Measurements from ENCODE around the gene VOPP1. TPM values are rescaled to one million over a fixed set of nuclear protein-coding genes. Genes with fewer than 3 reads are reported as not detected.

The VOPP1 gene
- total and polyA plus RNA-seq, 10 of the 15 experiments (the other 5 are each of a cell fraction or from before 2014, with no cell fraction given) = 32.8 to 206 (median 129) TPM

DNA sequence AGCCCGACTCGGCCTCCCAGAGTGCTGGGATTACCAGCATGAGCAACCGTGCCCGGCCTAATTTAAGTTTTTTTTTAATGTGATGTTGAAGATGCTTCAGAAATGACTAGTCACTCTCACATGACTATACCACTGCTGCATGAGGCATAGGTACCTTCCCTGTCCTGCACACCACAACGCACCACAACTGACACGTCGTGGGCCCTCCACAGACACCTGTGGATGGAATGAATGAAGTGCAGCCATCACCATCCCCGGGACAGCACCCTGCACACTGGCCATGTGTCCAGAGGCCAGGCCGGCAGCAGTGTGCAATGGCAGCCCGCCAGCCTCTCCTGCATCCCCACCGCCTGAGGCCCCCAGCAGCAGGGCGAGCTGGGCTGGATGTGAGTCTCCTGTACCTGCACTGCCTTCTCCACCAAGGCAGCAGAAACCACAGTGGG is 55.1 kb downstream of the VOPP1 start (continued):
- TF ChIP-seq, protein P1, sequence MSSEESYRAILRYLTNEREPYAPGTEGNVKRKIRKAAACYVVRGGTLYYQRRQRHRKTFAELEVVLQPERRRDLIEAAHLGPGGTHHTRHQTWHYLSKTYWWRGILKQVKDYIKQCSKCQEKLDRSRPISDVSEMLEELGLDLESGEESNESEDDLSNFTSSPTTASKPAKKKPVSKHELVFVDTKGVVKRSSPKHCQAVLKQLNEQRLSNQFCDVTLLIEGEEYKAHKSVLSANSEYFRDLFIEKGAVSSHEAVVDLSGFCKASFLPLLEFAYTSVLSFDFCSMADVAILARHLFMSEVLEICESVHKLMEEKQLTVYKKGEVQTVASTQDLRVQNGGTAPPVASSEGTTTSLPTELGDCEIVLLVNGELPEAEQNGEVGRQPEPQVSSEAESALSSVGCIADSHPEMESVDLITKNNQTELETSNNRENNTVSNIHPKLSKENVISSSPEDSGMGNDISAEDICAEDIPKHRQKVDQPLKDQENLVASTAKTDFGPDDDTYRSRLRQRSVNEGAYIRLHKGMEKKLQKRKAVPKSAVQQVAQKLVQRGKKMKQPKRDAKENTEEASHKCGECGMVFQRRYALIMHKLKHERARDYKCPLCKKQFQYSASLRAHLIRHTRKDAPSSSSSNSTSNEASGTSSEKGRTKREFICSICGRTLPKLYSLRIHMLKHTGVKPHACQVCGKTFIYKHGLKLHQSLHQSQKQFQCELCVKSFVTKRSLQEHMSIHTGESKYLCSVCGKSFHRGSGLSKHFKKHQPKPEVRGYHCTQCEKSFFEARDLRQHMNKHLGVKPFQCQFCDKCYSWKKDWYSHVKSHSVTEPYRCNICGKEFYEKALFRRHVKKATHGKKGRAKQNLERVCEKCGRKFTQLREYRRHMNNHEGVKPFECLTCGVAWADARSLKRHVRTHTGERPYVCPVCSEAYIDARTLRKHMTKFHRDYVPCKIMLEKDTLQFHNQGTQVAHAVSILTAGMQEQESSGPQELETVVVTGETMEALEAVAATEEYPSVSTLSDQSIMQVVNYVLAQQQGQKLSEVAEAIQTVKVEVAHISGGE (CRISPR knock-in tag; IDR thresholded peaks at IDR 0.05) = no peak
- TF ChIP-seq HDAC6 (IDR thresholded peaks at IDR 0.05; ENCODE audit: unreplicated experiment) = no peak
- TF ChIP-seq, protein P2, sequence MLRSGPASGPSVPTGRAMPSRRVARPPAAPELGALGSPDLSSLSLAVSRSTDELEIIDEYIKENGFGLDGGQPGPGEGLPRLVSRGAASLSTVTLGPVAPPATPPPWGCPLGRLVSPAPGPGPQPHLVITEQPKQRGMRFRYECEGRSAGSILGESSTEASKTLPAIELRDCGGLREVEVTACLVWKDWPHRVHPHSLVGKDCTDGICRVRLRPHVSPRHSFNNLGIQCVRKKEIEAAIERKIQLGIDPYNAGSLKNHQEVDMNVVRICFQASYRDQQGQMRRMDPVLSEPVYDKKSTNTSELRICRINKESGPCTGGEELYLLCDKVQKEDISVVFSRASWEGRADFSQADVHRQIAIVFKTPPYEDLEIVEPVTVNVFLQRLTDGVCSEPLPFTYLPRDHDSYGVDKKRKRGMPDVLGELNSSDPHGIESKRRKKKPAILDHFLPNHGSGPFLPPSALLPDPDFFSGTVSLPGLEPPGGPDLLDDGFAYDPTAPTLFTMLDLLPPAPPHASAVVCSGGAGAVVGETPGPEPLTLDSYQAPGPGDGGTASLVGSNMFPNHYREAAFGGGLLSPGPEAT (IDR thresholded peaks at IDR 0.05; ENCODE audit: low read depth) = peak; percentile 91
- TF ChIP-seq EED (IDR thresholded peaks at IDR 0.05; ENCODE audit: low read depth) = peak; percentile 87
- peak; percentile 97 for TF ChIP-seq IRF4 (IDR thresholded peaks at IDR 0.05; ENCODE audit: low read depth, low read length)
- no peak for TF ChIP-seq ZNF207 (IDR thresholded peaks at IDR 0.05; ENCODE audit: borderline replicate concordance)
- TF ChIP-seq, protein P3, sequence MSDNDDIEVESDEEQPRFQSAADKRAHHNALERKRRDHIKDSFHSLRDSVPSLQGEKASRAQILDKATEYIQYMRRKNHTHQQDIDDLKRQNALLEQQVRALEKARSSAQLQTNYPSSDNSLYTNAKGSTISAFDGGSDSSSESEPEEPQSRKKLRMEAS (IDR thresholded peaks at IDR 0.05; ENCODE audit: low read depth, low read length) = 0 out of 2 replicates have a peak, but pooled peaks have one; percentile 36
- no peak for TF ChIP-seq ZZZ3 (IDR thresholded peaks at IDR 0.05; ENCODE audit: control insufficient read depth, insufficient read length, low read depth)
- peak; percentile 93 for TF ChIP-seq ZNF217 (IDR thresholded peaks at IDR 0.05)
- peak; percentile 54; the same call in 1 of the 2 replicates for TF ChIP-seq TBL1XR1 (IDR thresholded peaks at IDR 0.05; ENCODE audit: low read depth, low read length)
- TF ChIP-seq DPF2 (IDR thresholded peaks at IDR 0.05) = peak; percentile 94
- no peak for TF ChIP-seq SMAD5 (IDR thresholded peaks at IDR 0.05; ENCODE audit: low read depth)
- TF ChIP-seq STAT1 (conservative IDR thresholded peaks at IDR 0.05) = no peak
- TF ChIP-seq ZNF24 (IDR thresholded peaks at IDR 0.05) = peak; percentile 99
- peak; percentile 80 to 93 for TF ChIP-seq IKZF2 (IDR thresholded peaks at IDR 0.05)
- no peak for TF ChIP-seq RAD21 (IDR thresholded peaks at IDR 0.05; ENCODE audit: insufficient read depth, low read depth, low read length)
- no peak for TF ChIP-seq SREBF1 (IDR thresholded peaks at IDR 0.05; ENCODE audit: low read length)
- peak; percentile 96 for TF ChIP-seq EP300 (IDR thresholded peaks at IDR 0.05; ENCODE audit: borderline replicate concordance in 1 of 2, control insufficient read depth in 1 of 2, low read depth in 2 of 2, low read length in 2 of 2)
- TF ChIP-seq MYC (IDR thresholded peaks at IDR 0.05; ENCODE audit: insufficient read depth, insufficient read length, insufficient replicate concordance, low read length, severe bottlenecking) = no peak
- TF ChIP-seq EGR1 (IDR thresholded peaks at IDR 0.05; ENCODE audit: borderline replicate concordance in 1 of 2, low read depth in 2 of 2, low read length in 2 of 2) = no peak
- peak; percentile 86 for TF ChIP-seq MXI1 (IDR thresholded peaks at IDR 0.05; ENCODE audit: low read depth, low read length)
- peak; percentile 56; the same call in 1 of the 2 replicates for TF ChIP-seq POLR2A (IDR thresholded peaks at IDR 0.05; ENCODE audit: low read depth, low read length)
- no peak for TF ChIP-seq NFYA (IDR thresholded peaks at IDR 0.05; ENCODE audit: borderline replicate concordance, low read depth, low read length)
- TF ChIP-seq CREM (IDR thresholded peaks at IDR 0.05; ENCODE audit: low read depth) = peak; percentile 91
- TF ChIP-seq, protein P4, sequence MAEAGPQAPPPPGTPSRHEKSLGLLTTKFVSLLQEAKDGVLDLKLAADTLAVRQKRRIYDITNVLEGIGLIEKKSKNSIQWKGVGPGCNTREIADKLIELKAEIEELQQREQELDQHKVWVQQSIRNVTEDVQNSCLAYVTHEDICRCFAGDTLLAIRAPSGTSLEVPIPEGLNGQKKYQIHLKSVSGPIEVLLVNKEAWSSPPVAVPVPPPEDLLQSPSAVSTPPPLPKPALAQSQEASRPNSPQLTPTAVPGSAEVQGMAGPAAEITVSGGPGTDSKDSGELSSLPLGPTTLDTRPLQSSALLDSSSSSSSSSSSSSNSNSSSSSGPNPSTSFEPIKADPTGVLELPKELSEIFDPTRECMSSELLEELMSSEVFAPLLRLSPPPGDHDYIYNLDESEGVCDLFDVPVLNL (IDR thresholded peaks at IDR 0.05; ENCODE audit: low read depth, low read length) = no peak
- TF ChIP-seq ZNF622 (IDR thresholded peaks at IDR 0.05) = no peak
